Esophagus squamous epithelium (tissue), 4 donors: ENCODE results near the gene METAP1D.

Experiments used
- POLR2A ChIP-seq, 4 donors: fragments of 450-650 bp; IDR thresholded peaks; one replicate each; pipeline ENCODE4 v1.6.1; 2017; ENCODE audit warnings: antibody characterized with exemption in 4 of 4, mild to moderate bottlenecking in 4 of 4, moderate library complexity in 3 of 4
- TF ChIP-seq, protein P1 (sequence below), 6 experiments: fragments of 450-650 bp in 4 of 6; fragments of 200-600 bp in 2 of 6; sonication (generic) in 2 of 6; IDR thresholded peaks; one replicate each; pipeline ENCODE4 v1.5.1; 2016 to 2019; ENCODE audit warnings: antibody characterized with exemption in 6 of 6, mild to moderate bottlenecking in 4 of 6, moderate library complexity in 4 of 6

DNA sequence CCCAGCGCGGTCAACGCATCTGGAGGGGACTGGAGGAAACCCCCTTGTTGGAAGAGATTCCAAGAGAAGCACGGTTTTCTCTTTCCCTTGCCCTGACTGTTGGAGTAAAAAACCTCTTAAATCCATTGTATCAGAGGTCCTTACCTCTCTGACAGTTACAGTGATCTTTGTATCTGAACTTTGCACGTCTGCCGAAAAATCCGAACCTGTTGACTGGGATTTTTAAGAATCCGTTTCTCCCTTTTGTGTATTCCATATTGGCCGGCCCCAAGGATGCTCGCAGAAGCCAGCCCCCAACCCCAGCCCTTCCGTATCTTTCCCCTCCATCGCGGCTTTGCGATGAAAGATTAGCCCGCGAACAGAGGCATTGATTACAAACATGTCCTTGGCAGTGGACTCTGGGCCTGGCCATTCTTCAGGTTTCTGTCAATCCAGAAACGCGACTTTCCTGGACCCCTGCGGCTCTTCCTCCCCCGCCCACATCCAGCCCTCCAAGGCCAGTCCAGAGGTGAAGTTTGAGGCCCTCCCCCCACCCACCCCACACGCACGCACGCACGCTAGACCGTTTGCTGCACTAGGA lies 81.0 kb downstream of the METAP1D start:
- TF ChIP-seq, protein P1, sequence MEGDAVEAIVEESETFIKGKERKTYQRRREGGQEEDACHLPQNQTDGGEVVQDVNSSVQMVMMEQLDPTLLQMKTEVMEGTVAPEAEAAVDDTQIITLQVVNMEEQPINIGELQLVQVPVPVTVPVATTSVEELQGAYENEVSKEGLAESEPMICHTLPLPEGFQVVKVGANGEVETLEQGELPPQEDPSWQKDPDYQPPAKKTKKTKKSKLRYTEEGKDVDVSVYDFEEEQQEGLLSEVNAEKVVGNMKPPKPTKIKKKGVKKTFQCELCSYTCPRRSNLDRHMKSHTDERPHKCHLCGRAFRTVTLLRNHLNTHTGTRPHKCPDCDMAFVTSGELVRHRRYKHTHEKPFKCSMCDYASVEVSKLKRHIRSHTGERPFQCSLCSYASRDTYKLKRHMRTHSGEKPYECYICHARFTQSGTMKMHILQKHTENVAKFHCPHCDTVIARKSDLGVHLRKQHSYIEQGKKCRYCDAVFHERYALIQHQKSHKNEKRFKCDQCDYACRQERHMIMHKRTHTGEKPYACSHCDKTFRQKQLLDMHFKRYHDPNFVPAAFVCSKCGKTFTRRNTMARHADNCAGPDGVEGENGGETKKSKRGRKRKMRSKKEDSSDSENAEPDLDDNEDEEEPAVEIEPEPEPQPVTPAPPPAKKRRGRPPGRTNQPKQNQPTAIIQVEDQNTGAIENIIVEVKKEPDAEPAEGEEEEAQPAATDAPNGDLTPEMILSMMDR (IDR thresholded peaks at IDR 0.05) = no peak
- no peak for TF ChIP-seq POLR2A (IDR thresholded peaks at IDR 0.05)
